NCI-H1436 (cell line): ENCODE measurements around the gene KRTAP4-4.
"Not testable (repeated sequence)": the region's sequence is repeated elsewhere in the genome, so short reads cannot be mapped to it uniquely, and the experiment has no call there.

ENCODE experiments used
- DNase-seq: peaks from one replicate; lab custom pipeline; 2025; lab: John Stamatoyannopoulos, UW

The KRTAP4-4 gene

GRCh38 chr17:41160648-41161047 is at the start of gene KRTAP4-4:
Gene KRTAP4-4 (minus strand): TSS chr17:41160748. CDS start chr17:41160691, 57 bp downstream.
- DNase-seq = no peak

- DNase-seq = no peak
Observed at GRCh38 chr17:41199421-41200078, 39.0 kb upstream of the KRTAP4-4 start.

DNA sequence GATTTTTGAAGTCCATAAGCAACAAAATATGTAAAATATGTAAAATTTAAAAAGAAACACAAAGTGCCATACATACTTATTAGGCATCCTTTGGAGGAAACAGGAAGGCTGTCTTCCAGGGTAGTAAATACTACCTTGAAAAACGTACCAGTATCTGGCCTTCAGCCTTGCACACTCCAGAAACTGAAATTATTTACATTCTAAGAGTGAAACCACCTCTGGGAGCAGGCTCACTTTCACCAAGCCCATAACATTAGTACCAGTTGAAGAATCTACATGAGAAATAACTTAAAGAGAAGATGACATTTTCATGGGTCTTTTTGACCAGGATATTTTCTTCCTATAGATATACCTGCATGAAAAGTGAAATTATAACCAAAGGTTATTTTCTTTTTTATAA is 35.5 kb upstream of the KRTAP4-4 start:
- DNase-seq = no peak

- DNase-seq = no peak
Observed at GRCh38 chr17:41190328-41190727, 29.8 kb upstream of the KRTAP4-4 start.

- not testable (repeated sequence) for DNase-seq
Observed at GRCh38 chr17:41189837-41190318, 29.3 kb upstream of the KRTAP4-4 start, which contains the start of gene KRTAP9-1. Gene KRTAP9-1 (plus strand): TSS chr17:41189887. CDS start chr17:41189887, 0 bp downstream.

DNA sequence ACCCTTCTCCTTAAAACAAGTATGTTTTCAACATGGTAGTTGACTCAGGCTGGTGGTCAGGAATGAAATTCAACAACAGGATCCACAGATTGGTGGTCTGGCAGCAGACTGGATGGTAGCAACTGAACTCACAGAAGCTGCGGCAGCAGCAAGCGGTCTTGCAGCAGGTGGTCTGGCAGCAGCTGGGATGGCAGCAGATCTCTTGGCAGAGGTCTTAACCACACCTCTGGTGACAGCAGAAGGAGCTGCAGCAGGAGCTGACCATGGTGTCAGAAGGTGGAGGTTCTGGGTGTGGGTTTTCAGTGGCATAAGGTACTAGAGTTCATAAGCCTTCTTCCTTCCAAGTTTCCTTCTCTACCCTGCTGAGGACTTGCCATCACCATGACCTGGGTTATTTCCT is 26.3 kb upstream of the KRTAP4-4 start:
- DNase-seq = no peak

DNA sequence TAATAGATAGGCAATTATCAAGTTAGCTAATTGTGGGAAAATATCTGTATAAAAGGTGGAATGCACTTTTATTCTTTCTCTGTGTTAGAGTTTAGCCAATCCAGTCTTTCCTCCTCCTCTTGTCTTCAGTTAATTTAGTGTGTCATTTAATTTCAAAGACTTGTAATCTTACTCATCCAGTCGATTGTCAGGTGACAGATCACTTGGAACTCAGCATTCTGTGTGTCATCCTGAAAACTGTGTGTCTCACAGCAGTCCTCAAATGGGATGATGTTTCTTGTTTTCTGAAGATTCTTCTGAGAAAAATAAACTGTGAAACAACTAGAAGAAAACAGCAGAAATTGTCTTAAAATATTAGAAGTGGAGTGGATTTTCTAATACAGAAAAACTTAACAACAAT is 24.5 kb upstream of the KRTAP4-4 start:
- no peak for DNase-seq

DNA sequence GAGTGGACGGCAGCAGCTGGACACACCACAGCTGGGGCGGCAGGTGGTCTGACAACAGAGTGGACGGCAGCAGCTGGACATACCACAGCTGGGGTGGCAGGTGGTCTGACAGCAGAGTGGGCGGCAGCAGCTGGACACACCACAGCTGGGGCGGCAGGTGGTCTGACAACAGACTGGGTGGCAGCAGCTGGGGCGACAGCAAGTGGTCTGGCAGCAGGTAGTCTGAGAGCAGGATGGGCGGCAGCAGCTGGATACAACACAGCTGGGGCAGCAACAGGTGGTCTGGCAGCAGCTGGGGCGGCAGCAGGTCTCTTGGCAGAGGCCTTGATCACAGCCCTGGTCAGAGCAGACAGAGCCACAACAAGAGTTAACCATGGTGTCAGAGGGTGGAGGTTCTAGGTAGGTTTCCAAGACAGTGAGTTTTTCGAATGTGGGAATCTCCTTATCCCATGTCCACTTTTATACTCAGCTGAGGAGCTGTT is 24.0 kb upstream of the KRTAP4-4 start, which contains the start of gene KRTAP4-1:
TSS of gene KRTAP4-1 (minus strand) at position 432 of the 482 bp plus-strand sequence. CDS start at position 375, 57 bp downstream.
- no peak for DNase-seq

DNA sequence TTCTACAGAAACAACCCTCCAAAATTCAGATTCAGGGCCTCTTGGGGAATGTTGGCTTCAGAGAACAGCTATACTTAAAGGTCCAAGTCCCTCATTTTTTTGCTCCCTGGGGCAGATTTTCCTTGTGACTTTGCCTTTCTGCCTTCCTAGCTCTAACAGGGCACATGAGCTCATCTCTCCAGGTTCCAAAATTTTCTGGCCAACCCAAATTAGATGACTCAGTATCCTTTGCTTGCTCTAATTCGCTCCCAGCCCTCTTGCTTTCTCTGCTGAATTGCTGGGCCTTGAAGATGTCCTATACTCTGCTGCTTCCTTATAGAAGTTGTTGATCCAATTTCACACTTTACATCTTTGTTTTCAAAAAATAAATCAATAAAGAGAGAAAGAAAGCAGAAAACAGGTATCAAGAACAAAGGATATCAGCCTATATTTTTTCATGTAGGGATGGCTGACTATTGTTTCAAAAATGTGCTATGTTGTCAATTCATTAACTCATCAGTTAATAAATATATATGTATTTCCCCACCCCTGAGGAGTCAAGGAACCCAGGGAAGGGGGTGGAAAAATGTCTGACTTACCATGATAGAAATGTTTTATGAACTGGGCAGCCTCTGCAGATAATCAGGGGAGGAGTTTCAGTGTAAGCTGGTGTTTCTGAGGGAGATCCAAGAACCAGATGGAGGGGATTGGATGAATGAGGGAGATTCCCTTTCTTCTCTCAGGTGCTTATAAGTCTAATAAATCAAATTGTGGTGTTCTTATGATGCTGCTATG is 18.5 kb upstream of the KRTAP4-4 start:
- DNase-seq = no peak

DNA sequence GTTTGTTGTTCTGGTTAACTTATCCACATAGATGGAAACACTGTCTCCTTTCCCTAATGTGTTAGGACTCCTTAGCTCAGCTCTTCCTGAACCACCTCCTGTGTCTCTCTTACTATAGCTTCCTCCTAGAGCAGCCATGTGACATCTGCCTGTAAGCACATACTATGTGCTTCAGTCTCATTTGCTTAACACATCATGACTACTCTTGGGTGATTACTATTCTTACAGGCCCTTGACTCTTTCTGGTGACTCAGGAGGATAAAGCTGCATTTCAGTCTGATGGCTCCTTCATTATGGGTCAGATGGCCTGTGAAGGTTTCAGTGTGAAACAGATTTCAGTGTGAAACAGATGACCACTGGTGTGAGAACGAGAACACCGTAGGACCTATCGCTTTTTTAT is 17.8 kb upstream of the KRTAP4-4 start:
- no peak for DNase-seq

- no peak for DNase-seq
Observed at GRCh38 chr17:41177727-41178271, 17.3 kb upstream of the KRTAP4-4 start, which contains the start of gene KRTAP4-2. Gene KRTAP4-2 (minus strand): TSS chr17:41178221. CDS start chr17:41178164, 57 bp downstream.

DNA sequence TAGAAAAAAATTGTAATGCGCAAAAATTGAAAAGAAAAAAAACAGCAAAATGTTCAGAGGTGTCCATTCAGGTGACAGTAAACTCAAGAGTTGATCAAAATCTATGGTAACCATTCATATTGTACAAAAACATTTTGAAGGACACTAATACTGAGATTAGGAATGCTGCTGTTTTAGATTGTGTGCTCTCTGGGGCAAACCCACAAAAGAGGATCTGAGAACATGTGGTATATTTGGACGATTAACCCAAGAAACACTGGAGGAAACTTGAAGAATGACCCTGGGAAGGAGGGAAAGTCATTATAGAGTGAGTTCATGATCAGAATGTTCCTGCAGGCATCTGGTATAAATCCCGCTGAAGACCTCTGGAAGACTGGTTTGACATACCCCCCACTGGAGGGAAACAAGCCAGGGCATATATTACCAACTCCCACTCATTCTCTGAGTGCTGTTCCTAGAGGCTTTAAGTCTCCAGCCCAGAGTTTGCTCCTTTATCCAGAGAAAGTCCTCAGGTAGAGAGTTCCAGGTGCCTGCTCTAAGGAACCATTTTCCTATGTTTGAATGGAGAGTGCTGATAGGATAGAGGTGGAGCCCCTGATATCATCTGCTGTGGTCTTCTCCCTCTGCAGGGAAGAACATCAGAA is 16.3 kb upstream of the KRTAP4-4 start:
- no peak for DNase-seq

GRCh38 chr17:41171886-41172285 is 11.3 kb upstream of the KRTAP4-4 start:
- DNase-seq = no peak

- DNase-seq = no peak
Observed at GRCh38 chr17:41168121-41168520, 7.6 kb upstream of the KRTAP4-4 start, which contains the start of gene KRTAP4-3. Gene KRTAP4-3 (minus strand): TSS chr17:41168221. CDS start chr17:41168172, 49 bp downstream.

- DNase-seq = no peak
Observed at GRCh38 chr17:41167561-41167960, 7.0 kb upstream of the KRTAP4-4 start.

DNA sequence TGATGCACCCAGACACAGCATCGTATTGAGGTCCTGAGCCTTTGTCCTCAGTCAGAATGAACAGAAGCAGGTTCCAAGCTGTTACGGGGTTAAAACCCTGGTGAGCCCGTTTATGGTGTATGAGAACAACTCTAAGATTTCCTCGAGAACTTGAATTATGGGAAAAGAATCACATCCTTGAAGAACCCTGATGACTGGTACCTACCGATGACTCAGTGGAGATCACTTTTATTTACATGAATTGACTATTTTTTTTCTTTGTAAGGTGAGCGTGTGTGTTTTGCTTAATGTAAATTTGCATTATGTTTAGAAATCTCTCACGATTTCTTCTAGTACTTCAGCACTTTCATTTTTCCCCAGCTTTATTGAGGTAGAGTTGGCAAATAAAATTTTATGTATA is 3.3 kb upstream of the KRTAP4-4 start:
- DNase-seq = no peak

GRCh38 chr17:41160190-41160589 is 358 bp downstream of the KRTAP4-4 start:
- not testable (repeated sequence) for DNase-seq

GRCh38 chr17:41153856-41154255 is 6.7 kb downstream of the KRTAP4-4 start:
- no peak for DNase-seq

- no peak for DNase-seq
Observed at GRCh38 chr17:41151525-41151924, 9.0 kb downstream of the KRTAP4-4 start.

GRCh38 chr17:41150026-41150425 is 10.5 kb downstream of the KRTAP4-4 start:
- DNase-seq = no peak

- DNase-seq = no peak
Observed at GRCh38 chr17:41149652-41149985, 10.9 kb downstream of the KRTAP4-4 start, which contains the start of gene KRTAP4-5. Gene KRTAP4-5 (minus strand): TSS chr17:41149825. CDS start chr17:41149767, 58 bp downstream.
